Liver (tissue), 9 donors: ENCODE results near the gene RDX. TPM values are rescaled to one million over a fixed set of nuclear protein-coding genes. Genes with fewer than 3 reads are reported as not detected.

Experiments used
- DNase-seq: peaks from one replicate; pipeline ENCODE4 v3.0.0-alpha.2; 2017; ENCODE audit warnings: low spot score
- H3K27ac ChIP-seq, 2 donors: one replicate each; pipeline ENCODE4 v1.7.0; 2013; ENCODE audit warnings: inconsistent platforms in 2 of 2, low read length in 2 of 2, control low read depth in 1 of 2, low read depth in 1 of 2, mild to moderate bottlenecking in 1 of 2
- H3K27me3 ChIP-seq, 4 donors: one replicate each; pipeline versions ENCODE4 v1.6.1 to v1.7.0; 2013; ENCODE audit warnings: low read length in 3 of 4, inconsistent platforms in 1 of 4, mild to moderate bottlenecking in 1 of 4, moderate library complexity in 1 of 4; ENCODE audit not compliant: control insufficient read depth in 4 of 4, insufficient read depth in 4 of 4
- H3K36me3 ChIP-seq, 4 donors: one replicate each; pipeline versions ENCODE4 v1.6.1 to v1.7.0; 2013; ENCODE audit warnings: low read length in 3 of 4, mild to moderate bottlenecking in 3 of 4, low read depth in 1 of 4, moderate library complexity in 1 of 4; ENCODE audit not compliant: control insufficient read depth in 4 of 4, insufficient read depth in 3 of 4
- H3K4me1 ChIP-seq, 4 donors: one replicate each; pipeline versions ENCODE4 v1.6.1 to v1.7.0; 2013; ENCODE audit warnings: low read length in 3 of 4, mild to moderate bottlenecking in 3 of 4, moderate library complexity in 1 of 4; ENCODE audit not compliant: control insufficient read depth in 4 of 4, insufficient read depth in 4 of 4
- H3K4me3 ChIP-seq, 3 donors: one replicate each; pipeline versions ENCODE4 v1.6.1 to v1.7.0; 2013; ENCODE audit warnings: low read length in 3 of 3, control low read depth in 1 of 3, low read depth in 1 of 3, mild to moderate bottlenecking in 1 of 3
- H3K9ac ChIP-seq, 2 donors: one replicate each; pipeline ENCODE4 v1.7.0; 2013; ENCODE audit warnings: low read length in 2 of 2, mild to moderate bottlenecking in 2 of 2, moderate library complexity in 2 of 2, control low read depth in 1 of 2, low read depth in 1 of 2
- H3K9me3 ChIP-seq, 4 donors: one replicate each; pipeline versions ENCODE4 v1.6.1 to v1.7.0; 2013; ENCODE audit warnings: low read length in 3 of 4; ENCODE audit not compliant: control insufficient read depth in 4 of 4
- ATF3 ChIP-seq: IDR thresholded peaks from 2 replicates; pipeline ENCODE4 v1.6.1; 2016; ENCODE audit warnings: antibody characterized with exemption
- CTCF ChIP-seq: fragments of 150-350 bp; IDR thresholded peaks from 2 replicates; pipeline ENCODE4 v1.5.1; 2017; ENCODE audit warnings: improper control_type of control experiment, low read depth, low read length; ENCODE audit not compliant: missing input control
- EGR1 ChIP-seq, 2 donors: IDR thresholded peaks; 2 replicates each; pipeline ENCODE4 v1.6.1; 2016 to 2018; ENCODE audit warnings: antibody characterized with exemption in 2 of 2, low read depth in 2 of 2
- FOXA1 ChIP-seq: IDR thresholded peaks from 2 replicates; pipeline ENCODE4 v1.6.1; 2016; ENCODE audit warnings: antibody characterized with exemption
- FOXA2 ChIP-seq: IDR thresholded peaks from 2 replicates; pipeline ENCODE4 v1.6.1; 2016; ENCODE audit warnings: antibody characterized with exemption
- GABPA ChIP-seq, 2 donors: IDR thresholded peaks in 1 of 2; conservative IDR thresholded peaks in 1 of 2; 2 replicates each; pipeline ENCODE4 v1.6.1; 2016; ENCODE audit warnings: antibody characterized with exemption in 2 of 2, mild to moderate bottlenecking in 1 of 2, moderate library complexity in 1 of 2
- HNF4A ChIP-seq, 2 donors: conservative IDR thresholded peaks; 2 replicates each; pipeline ENCODE4 v1.6.1; 2016; ENCODE audit warnings: antibody characterized with exemption in 2 of 2, mild to moderate bottlenecking in 2 of 2
- HNF4G ChIP-seq: IDR thresholded peaks from 2 replicates; pipeline ENCODE4 v1.6.1; 2016; ENCODE audit warnings: antibody characterized with exemption
- JUND ChIP-seq, 2 donors: IDR thresholded peaks; 2 replicates each; pipeline ENCODE4 v1.6.1; 2016; ENCODE audit warnings: antibody characterized with exemption in 2 of 2
- MAX ChIP-seq: IDR thresholded peaks from 2 replicates; pipeline ENCODE4 v1.6.1; 2016; ENCODE audit warnings: antibody characterized with exemption
- NR2F2 ChIP-seq: IDR thresholded peaks from 2 replicates; pipeline ENCODE4 v1.6.1; 2016; ENCODE audit warnings: antibody characterized with exemption
- RAD21 ChIP-seq, 2 donors: IDR thresholded peaks; 2 replicates each; pipeline ENCODE4 v1.6.1; 2016; ENCODE audit warnings: antibody characterized with exemption in 2 of 2, mild to moderate bottlenecking in 2 of 2
- RXRA ChIP-seq, 2 donors: IDR thresholded peaks; 2 replicates each; pipeline ENCODE4 v1.6.1; 2017 to 2018; ENCODE audit warnings: antibody characterized with exemption in 2 of 2, mild to moderate bottlenecking in 1 of 2
- SP1 ChIP-seq: IDR thresholded peaks from 2 replicates; pipeline ENCODE4 v1.6.1; 2018; ENCODE audit warnings: antibody characterized with exemption, mild to moderate bottlenecking
- TAF1 ChIP-seq: conservative IDR thresholded peaks from 2 replicates; pipeline ENCODE4 v1.6.1; 2016; ENCODE audit warnings: antibody characterized with exemption, mild to moderate bottlenecking
- YY1 ChIP-seq: IDR thresholded peaks from 2 replicates; pipeline ENCODE4 v1.6.1; 2016; ENCODE audit warnings: antibody characterized with exemption, mild to moderate bottlenecking
- WGBS: extraction: QIAGEN DNeasy Blood & Tissue Kit; methylation state at CpG from one replicate; pipeline ENCODE4 v1.1.7; 2013; 5-methylcytosine and 5-hydroxymethylcytosine counted together
- polyA plus RNA-seq, 2 donors: library from polyadenylated mRNA; stranded (reverse) in 1 of 2; unstranded in 1 of 2; fragments of 200-250 nt in 1 of 2; fragments of >200 nt in 1 of 2; fragmentation: Nextera tagmentation in 1 of 2; extraction: Ambion mirVana in 1 of 2; gene quantifications; one replicate each; pipeline versions ENCODE4 v1.2.1 to v1.2.3, GENCODE V29; 2013 to 2015
- total RNA-seq, 2 donors: library from RNA; depleted of rRNA; stranded (reverse); fragments of >200 nt; gene quantifications; one replicate each; pipeline ENCODE4 v1.2.3, GENCODE V29; 2014
- donor health status: healthy.
- donor health status: healthy.
- donor health status: healthy.
- donor health status: healthy.
- donor health status: healthy.

RDX gene
- total and polyA plus RNA-seq, 4 donors, result 19.9 to 116 (median 53.9) TPM

- Histone ChIP-seq H3K9me3 (no peaks in the 10 kb centered on the region), H3K9ac (no peak overlapping the region), H3K36me3 (no peaks in the 10 kb centered on the region), H3K4me3 (no peak overlapping the region), H3K27ac (no peak overlapping the region), H3K4me1 (no peaks in the 10 kb centered on the region), H3K27me3 (no peaks in the 10 kb centered on the region)
- 82% methylated on average over 5 of the region's 5 CpGs for WGBS
- no peak for TF ChIP-seq NR2F2
- no peak for TF ChIP-seq CTCF
- DNase-seq, result no peak
These were observed 42.3 kb upstream of the RDX start for GRCh38 chr11:110338684-110339083.

- Histone ChIP-seq H3K9me3 (no peaks in the 10 kb centered on the region), H3K9ac (no peak overlapping the region), H3K27me3 (no peaks in the 10 kb centered on the region), H3K4me3 (no peak overlapping the region), H3K27ac (no peak overlapping the region), H3K36me3 (no peaks in the 10 kb centered on the region), H3K4me1 (no peaks in the 10 kb centered on the region)
- 78% methylated on average over 4 of the region's 4 CpGs for WGBS
- TF ChIP-seq HNF4G (no peak), CTCF (no peak), GABPA (IDR thresholded peaks at IDR 0.05 in 1 of 2, conservative IDR thresholded peaks at IDR 0.05 in 1 of 2) (no peak), MAX (no peak), YY1 (no peak), RXRA (IDR thresholded peaks at IDR 0.05) (no peak), RAD21 (IDR thresholded peaks at IDR 0.05) (no peak), ATF3 (no peak), FOXA1 (no peak), TAF1 (no peak), FOXA2 (no peak), NR2F2 (no peak), HNF4A (conservative IDR thresholded peaks at IDR 0.05) (no peak), EGR1 (IDR thresholded peaks at IDR 0.05; ENCODE audit: low read depth in 2 of 2) (no peak), JUND (IDR thresholded peaks at IDR 0.05) (no peak), SP1 (no peak)
- no peak for DNase-seq
These were observed 41.3 kb upstream of the RDX start for GRCh38 chr11:110337570-110338193.
